GM15510 (cell line): ENCODE data around the gene ADCY7.
A peak's percentile ranks its signal among the peaks of the same experiment; 100 is the strongest.

Experiments
- POLR2A ChIP-seq: IDR thresholded peaks from 3 replicates; pipeline ENCODE4 v1.6.1; 2011; ENCODE audit warnings: borderline replicate concordance; ENCODE audit not compliant: insufficient read length; ENCODE audit errors: extremely low read depth

Gene ADCY7

GRCh38 chr16:50270510-50271147, 4.3 kb downstream of the ADCY7 start:
- no peak for TF ChIP-seq POLR2A

- no peak for TF ChIP-seq POLR2A
These were observed 5.0 kb downstream of the ADCY7 start for GRCh38 chr16:50271148-50272041.

- no peak for TF ChIP-seq POLR2A
These were observed 5.8 kb downstream of the ADCY7 start for GRCh38 chr16:50272111-50272571.

- TF ChIP-seq POLR2A = no peak
These were observed 6.5 kb downstream of the ADCY7 start for GRCh38 chr16:50272687-50273381.

GRCh38 chr16:50273382-50273690, 7.0 kb downstream of the ADCY7 start:
- no peak for TF ChIP-seq POLR2A

- peak; percentile 60 for TF ChIP-seq POLR2A
These were observed 7.6 kb downstream of the ADCY7 start for GRCh38 chr16:50273888-50274325.

- TF ChIP-seq POLR2A = peak; percentile 59
These were observed 8.2 kb downstream of the ADCY7 start for GRCh38 chr16:50274326-50275097.

- no peak for TF ChIP-seq POLR2A
These were observed 8.7 kb downstream of the ADCY7 start for GRCh38 chr16:50275098-50275415.

- TF ChIP-seq POLR2A = no peak
These were observed 9.3 kb downstream of the ADCY7 start for GRCh38 chr16:50275428-50276325.

GRCh38 chr16:50276326-50276640, 9.9 kb downstream of the ADCY7 start:
- TF ChIP-seq POLR2A = no peak

- no peak for TF ChIP-seq POLR2A
These were observed 10.6 kb downstream of the ADCY7 start for GRCh38 chr16:50276801-50277555.

GRCh38 chr16:50278251-50278650, 11.9 kb downstream of the ADCY7 start:
- no peak for TF ChIP-seq POLR2A

GRCh38 chr16:50279504-50279865, 13.1 kb downstream of the ADCY7 start:
- no peak for TF ChIP-seq POLR2A
